Activated T-helper 2 cell treated with anti-CD3 and anti-CD28 coated beads, Interferon-gamma antibody, Interleukin-2, Interleukin-4, amounts not matched to agents 10 μg/mL and 5 μg/mL and 100 μg/mL, durations not matched to agents 14 hours and 24 hours and 36 hours (primary cell): ENCODE results near the gene SLC16A2. TPM values are rescaled to one million over a fixed set of nuclear protein-coding genes. Genes with fewer than 3 reads are reported as not detected.

ENCODE experiments used
- DNase-seq: peaks from one replicate; pipeline ENCODE4 v3.0.0; 2021; ENCODE audit warnings: low spot score
- H3K27ac Mint-ChIP-seq: one replicate; pipeline ENCODE4 v1.8.0; 2021; ENCODE audit warnings: mixed read lengths
- H3K27me3 Mint-ChIP-seq: one replicate; pipeline ENCODE4 v1.8.0; 2021; ENCODE audit warnings: low read depth, mixed read lengths
- H3K36me3 Mint-ChIP-seq: one replicate; pipeline ENCODE4 v1.8.0; 2021; ENCODE audit warnings: low read depth, mixed read lengths
- H3K4me1 Mint-ChIP-seq: one replicate; pipeline ENCODE4 v1.8.0; 2021; ENCODE audit warnings: low read depth, mixed read lengths
- H3K4me3 Mint-ChIP-seq: one replicate; pipeline ENCODE4 v1.8.0; 2021; ENCODE audit warnings: low read depth, mild to moderate bottlenecking, moderate library complexity, mixed read lengths
- H3K9me3 Mint-ChIP-seq: one replicate; pipeline ENCODE4 v1.8.0; 2021; ENCODE audit warnings: mixed read lengths
- intact Hi-C: fragments of 100-400 bp; cut with micrococcal nuclease; formaldehyde crosslinking; loops from one replicate; pipeline ENCODE4 v1.15.1; 2023
- total RNA-seq: library from RNA; stranded (reverse); gene quantifications from 2 replicates; pipeline ENCODE4 v1.2.3, GENCODE V29; 2022

Gene SLC16A2
- total RNA-seq, 1 donor from 2014 or later: 1.1 TPM

DNA sequence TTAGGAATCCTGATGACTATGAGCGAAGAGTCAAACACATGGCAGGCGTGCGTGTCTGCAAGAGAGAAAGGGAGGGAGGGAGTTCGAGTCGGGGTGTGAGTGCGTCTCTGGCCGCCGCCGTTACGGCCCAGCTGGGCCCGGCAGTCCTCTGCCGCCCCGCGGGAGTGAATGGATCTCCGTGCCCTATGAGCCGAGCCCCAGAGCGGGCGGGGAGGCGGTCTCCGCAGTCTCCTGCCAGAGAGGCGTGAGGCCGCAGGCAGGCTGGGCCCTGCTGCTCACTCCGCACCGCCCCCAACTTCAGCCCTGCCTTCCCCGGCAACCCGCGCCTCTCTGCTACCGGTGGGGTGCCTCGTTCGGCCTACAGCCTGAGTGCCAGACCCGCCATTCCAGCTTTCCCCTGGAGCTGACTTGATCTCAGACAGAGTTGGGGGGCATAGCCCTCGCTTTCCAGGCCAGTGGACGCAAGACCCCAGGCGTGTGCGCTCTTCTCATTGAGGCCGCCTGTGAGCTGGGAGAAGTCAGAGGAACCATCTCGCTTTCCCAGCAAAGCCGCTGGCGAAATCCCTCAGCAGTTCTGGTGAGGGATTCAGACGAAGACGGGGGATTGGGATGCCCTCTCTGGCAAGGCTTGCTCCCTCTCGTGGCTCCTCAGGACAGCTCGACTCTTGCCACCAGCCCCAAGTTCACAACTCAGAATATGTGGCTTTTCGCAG, 1.4 kb downstream of the SLC16A2 start:
- no peak for DNase-seq
- Mint-ChIP-seq H3K27ac (no peak overlapping the region), H3K36me3 (no peaks in the 10 kb centered on the region), H3K4me3 (peak overlapping the region; percentile 47), H3K4me1 (peaks cover 3% of the 10 kb centered on the region), H3K27me3 (peaks cover 23% of the 10 kb centered on the region), H3K9me3 (no peaks in the 10 kb centered on the region)
- intact Hi-C loops: no loop called here

DNA sequence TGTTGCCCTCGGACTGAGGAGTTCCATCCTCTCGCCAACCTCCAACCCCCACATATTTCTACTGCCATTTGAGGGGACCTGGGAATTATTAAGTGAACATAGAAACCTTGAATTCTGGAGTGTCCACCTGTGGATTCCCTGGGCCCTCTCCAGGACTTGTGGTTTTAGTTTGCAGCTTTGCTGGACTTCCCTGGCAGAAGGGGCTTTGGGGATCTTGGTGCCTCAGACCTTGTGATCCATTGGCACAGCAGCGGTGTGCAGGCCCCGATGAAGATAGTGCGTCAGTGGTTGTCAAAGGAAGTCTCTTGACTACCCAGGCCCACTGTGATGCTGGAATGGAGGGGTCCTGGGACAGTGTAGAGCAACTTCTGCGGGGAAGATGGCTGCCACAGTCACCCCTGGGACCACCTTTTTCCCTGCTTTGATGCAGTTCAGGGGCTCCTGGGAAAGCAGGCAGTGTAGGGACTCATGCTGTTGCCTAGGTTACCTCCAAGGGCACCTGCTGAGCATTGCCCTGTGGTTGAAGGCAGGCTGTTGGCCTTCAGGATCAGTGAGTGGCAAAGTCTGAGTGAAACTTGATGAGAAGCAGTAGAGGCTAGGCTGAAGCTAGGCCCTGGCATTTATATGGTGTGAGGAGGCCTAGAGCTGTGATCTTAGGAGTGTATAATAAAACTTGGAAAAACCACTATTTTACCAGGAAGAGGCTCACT, 2.2 kb downstream of the SLC16A2 start:
- Mint-ChIP-seq H3K36me3 (no peaks in the 10 kb centered on the region), H3K9me3 (no peaks in the 10 kb centered on the region), H3K27me3 (peaks cover 23% of the 10 kb centered on the region), H3K4me1 (peaks cover 3% of the 10 kb centered on the region), H3K27ac (no peak overlapping the region), H3K4me3 (no peak overlapping the region)
- intact Hi-C loops: no loop called here
- DNase-seq: no peak

DNA sequence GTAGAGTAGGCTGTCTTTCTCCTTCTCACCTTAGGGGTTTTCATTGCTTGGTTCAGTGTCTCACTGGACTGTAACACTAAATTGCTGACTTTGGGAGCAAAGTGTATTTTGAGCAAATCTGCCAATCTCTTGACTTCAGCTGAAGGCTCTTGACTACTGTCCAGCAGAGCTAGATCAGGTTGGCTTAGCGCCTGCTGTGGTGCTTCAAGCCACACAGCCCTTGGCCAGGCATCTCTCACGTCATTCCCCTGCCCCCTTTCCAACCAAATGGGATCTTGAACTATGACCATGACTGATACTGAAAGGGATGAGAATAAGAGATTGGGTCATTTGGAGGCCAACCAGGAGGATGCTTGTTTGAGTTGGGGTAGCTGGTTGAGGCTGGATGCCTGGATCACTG, 4.8 kb downstream of the SLC16A2 start:
- Mint-ChIP-seq H3K4me1 (peaks cover under 1% of the 10 kb centered on the region), H3K36me3 (no peaks in the 10 kb centered on the region), H3K4me3 (no peak overlapping the region), H3K9me3 (no peaks in the 10 kb centered on the region), H3K27ac (no peak overlapping the region), H3K27me3 (peaks cover 11% of the 10 kb centered on the region)
- intact Hi-C loops: no loop called here
- no peak for DNase-seq

DNA sequence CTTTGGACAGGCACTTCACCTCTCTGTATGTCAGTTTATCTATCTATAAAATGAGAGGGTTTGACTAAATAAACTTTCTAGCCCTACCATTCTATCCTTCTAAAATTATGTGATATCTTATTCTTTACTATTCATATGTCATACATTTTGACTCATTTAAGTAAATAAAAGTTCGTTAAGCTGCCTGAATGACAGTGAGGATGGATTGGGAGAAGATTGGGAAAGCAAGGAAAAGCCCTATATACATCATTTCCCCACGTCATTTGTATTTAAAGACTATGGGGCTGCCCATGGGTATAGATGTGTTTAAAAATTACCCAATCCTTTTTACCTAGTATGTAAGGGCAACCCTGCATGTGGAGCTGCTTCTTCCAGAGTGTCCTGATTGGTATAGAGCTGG, 5.3 kb downstream of the SLC16A2 start:
- DNase-seq: no peak
- Mint-ChIP-seq H3K4me1 (no peaks in the 10 kb centered on the region), H3K27ac (no peak overlapping the region), H3K4me3 (no peak overlapping the region), H3K9me3 (no peaks in the 10 kb centered on the region), H3K27me3 (peaks cover 8% of the 10 kb centered on the region), H3K36me3 (no peaks in the 10 kb centered on the region)
- intact Hi-C loops: no loop called here

DNA sequence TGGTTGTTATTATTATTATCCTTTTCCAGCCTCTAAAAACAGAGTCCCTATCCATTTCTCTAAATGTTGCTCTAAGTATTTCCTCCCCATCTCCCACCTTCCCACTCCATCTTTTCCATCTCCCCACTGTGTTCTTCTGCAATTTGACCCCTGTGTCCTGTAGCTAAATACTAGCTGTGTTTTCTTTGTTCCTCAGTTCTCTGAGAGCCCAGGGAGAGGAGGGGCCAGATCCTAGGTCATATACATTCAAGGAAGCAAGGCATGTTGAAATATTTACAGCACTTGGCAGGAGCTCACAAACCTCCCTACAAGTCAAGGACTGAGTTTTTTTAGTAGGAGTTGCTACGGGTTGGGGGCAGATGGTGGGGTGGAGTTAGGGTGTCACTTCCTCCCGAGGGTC, 10.5 kb downstream of the SLC16A2 start:
- no peaks in the 10 kb centered on the region for H3K27me3 Mint-ChIP-seq
- H3K9me3 Mint-ChIP-seq: no peaks in the 10 kb centered on the region
- no peak for DNase-seq
- intact Hi-C loops: no loop called here
- H3K27ac Mint-ChIP-seq: no peak overlapping the region
- no peaks in the 10 kb centered on the region for H3K36me3 Mint-ChIP-seq
- no peak overlapping the region for H3K4me3 Mint-ChIP-seq
- no peaks in the 10 kb centered on the region for H3K4me1 Mint-ChIP-seq

DNA sequence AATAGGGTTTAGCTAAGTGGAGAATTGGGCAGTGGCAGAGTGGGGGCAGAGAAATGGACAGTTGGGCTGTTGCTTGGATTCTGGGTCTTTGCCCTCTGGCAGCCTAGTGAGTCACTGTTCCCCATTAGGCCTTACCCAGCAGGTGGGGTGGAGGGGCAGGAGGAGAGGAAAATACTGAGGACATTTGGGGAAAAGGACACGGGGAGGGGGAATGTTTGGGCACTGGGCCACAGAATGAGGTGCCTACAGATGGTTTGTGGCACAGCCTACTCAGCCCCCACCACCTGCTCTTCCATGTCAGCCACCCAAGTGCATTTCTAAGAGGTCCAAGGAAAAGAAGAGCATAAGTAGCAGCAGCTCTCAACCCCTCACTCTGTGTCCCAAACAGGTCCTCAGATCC, 13.0 kb downstream of the SLC16A2 start:
- no peaks in the 10 kb centered on the region for H3K4me1 Mint-ChIP-seq
- H3K27ac Mint-ChIP-seq: no peak overlapping the region
- H3K27me3 Mint-ChIP-seq: no peaks in the 10 kb centered on the region
- H3K9me3 Mint-ChIP-seq: no peaks in the 10 kb centered on the region
- DNase-seq: no peak
- no peak overlapping the region for H3K4me3 Mint-ChIP-seq
- intact Hi-C loops: no loop called here
- no peaks in the 10 kb centered on the region for H3K36me3 Mint-ChIP-seq

DNA sequence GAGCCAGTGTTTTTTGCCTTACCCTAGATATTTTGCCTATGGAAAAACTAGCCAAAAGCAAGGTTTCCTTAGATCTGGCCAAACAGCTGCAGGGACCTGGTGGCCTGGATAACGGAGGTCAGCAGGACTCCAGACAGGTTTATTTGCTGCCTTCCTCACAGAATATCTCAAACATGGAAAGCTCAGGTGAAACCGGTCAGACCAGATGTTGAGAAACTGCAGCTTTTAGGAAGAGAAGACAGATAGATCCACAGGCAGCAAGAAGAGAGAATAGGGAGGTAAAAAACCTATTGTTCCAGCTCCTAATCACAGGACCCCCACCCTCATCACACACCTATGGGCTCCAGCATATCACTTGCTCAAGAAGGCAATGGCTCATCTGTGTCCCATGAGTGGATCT, 16.2 kb downstream of the SLC16A2 start:
- Mint-ChIP-seq H3K27ac (no peak overlapping the region), H3K4me1 (no peaks in the 10 kb centered on the region)

DNA sequence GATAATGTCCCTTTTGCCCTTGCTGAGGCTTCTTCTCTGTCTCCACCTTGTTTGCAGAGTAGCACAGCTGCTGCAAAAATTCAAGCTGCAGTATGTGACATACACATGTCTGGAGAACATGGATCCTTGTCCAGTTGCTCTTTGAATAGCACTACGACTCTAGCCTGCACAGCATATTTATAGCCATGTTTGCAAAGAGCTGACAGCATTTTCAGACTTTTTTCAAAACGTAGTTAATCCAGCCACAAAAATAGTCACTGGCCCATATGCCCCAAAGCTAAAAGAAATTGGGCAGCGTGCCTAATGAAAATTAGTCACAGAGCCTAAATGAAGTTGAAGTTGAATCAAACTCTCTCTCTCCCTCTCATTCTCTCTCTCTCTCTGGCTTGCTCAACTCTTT, 17.5 kb downstream of the SLC16A2 start:
- Mint-ChIP-seq H3K36me3 (no peaks in the 10 kb centered on the region), H3K4me1 (no peaks in the 10 kb centered on the region), H3K27me3 (no peaks in the 10 kb centered on the region), H3K4me3 (no peak overlapping the region), H3K9me3 (no peaks in the 10 kb centered on the region), H3K27ac (no peak overlapping the region)
- intact Hi-C loops: no loop called here
- no peak for DNase-seq

More for the DNA sequence above, 16.2 kb downstream of the SLC16A2 start:
- Mint-ChIP-seq H3K36me3 (no peaks in the 10 kb centered on the region), H3K4me3 (no peak overlapping the region), H3K27me3 (no peaks in the 10 kb centered on the region), H3K9me3 (no peaks in the 10 kb centered on the region)
- intact Hi-C loops: no loop called here
- no peak for DNase-seq

DNA sequence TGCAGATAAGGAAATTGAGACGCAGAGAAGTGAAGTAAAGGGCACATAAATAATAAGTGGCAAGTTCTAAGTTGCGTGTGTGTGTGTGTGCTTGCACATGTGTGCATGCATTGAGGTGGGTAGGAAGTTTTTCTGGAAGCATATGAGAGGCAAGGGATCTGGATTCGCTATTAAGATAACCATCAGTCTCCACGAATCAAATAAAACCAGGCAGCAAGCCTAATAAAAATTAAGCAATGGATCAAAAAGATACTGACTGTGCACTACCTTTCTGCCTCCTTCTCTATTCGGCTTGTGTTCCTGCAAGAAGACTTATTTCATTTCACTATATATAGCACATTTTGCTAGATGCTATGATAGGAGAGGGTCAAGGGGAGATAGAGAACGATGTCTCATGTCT, 23.8 kb downstream of the SLC16A2 start:
- intact Hi-C loops: no loop called here
- H3K9me3 Mint-ChIP-seq: no peaks in the 10 kb centered on the region

DNA sequence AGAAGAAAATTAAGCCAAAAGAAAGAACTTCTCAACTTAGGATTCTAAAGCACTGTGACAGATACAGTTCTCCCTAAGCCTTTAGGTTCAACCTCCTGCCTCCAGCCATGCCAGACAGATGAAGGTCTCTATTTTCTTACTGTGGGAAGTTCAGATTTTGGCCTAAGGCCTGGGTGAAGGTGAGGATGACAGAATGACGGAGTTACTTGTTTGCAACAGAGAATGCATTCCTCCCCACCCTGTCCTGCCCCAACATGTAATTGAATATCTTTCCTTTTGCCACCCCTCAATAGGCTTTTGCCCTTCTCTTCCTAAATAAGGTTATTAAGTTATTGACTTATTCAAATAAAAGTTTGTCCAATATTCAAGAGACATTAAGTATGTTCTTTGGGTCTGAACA, 25.6 kb downstream of the SLC16A2 start:
- Mint-ChIP-seq H3K27ac (no peak overlapping the region), H3K27me3 (no peaks in the 10 kb centered on the region), H3K4me3 (no peak overlapping the region), H3K36me3 (no peaks in the 10 kb centered on the region), H3K4me1 (peaks cover 16% of the 10 kb centered on the region), H3K9me3 (no peaks in the 10 kb centered on the region)
- no peak for DNase-seq
- intact Hi-C loops: no loop called here

More for the DNA sequence above, 23.8 kb downstream of the SLC16A2 start:
- Mint-ChIP-seq H3K36me3 (no peaks in the 10 kb centered on the region), H3K27ac (no peak overlapping the region), H3K4me1 (peaks cover 1% of the 10 kb centered on the region), H3K4me3 (no peak overlapping the region), H3K27me3 (no peaks in the 10 kb centered on the region)
- DNase-seq: no peak

DNA sequence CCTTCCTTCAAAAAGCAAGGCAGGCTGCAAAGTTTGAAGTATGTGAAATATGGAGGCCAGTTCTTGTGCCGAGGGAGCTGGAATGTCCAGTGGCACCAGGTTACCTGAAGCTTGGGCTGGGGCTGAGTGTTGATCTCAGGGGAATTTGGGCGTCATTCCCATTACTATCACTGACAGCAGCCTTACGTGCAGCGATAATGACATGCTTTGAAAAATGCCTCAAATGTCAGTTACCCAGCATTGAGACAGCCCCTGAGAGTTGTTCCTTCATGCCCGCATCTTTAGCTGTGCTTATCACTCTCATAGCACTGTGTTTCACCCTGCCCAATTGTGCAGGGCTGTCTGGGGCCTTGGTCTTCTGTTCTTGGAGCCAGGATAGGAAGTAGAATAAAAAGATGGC, 27.4 kb downstream of the SLC16A2 start:
- Mint-ChIP-seq H3K27me3 (no peaks in the 10 kb centered on the region), H3K4me1 (peaks cover 18% of the 10 kb centered on the region), H3K27ac (no peak overlapping the region), H3K9me3 (no peaks in the 10 kb centered on the region), H3K36me3 (no peaks in the 10 kb centered on the region), H3K4me3 (no peak overlapping the region)
- intact Hi-C loops: no loop called here
- DNase-seq: no peak

DNA sequence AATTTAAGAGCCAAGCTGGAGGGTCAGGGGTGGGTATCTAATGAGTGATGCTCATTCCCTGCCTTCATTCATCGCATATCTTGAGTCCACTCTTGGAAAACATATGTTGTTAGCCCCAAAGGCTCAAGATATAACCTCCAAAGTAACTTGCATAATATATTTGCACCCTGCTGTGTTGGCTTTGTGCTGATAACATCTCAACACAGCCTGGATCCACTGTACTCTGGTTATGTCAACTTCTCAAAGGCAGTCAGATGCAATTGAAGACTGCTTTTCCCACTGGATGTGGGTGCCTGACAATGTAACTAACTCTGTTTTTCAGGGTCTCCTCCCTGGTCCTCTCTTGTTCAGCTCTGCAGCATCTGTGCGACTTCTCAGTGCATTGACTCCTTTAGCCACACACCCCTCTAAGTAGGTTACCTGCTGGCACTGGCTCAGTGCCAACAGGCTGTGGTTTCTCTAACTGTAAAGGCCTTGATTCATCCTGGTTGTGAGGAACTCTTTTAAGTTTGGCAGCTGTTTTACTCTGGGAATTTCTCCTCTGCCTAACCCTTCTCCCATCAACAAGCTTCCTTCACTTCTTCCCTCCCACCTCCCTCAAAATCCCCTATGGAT, 28.1 kb downstream of the SLC16A2 start:
- no peaks in the 10 kb centered on the region for H3K36me3 Mint-ChIP-seq
- peaks cover 18% of the 10 kb centered on the region for H3K4me1 Mint-ChIP-seq
- H3K9me3 Mint-ChIP-seq: no peaks in the 10 kb centered on the region
- no peak overlapping the region for H3K4me3 Mint-ChIP-seq
- H3K27me3 Mint-ChIP-seq: no peaks in the 10 kb centered on the region
- H3K27ac Mint-ChIP-seq: no peak overlapping the region
- intact Hi-C loops: no loop called here
- no peak for DNase-seq

DNA sequence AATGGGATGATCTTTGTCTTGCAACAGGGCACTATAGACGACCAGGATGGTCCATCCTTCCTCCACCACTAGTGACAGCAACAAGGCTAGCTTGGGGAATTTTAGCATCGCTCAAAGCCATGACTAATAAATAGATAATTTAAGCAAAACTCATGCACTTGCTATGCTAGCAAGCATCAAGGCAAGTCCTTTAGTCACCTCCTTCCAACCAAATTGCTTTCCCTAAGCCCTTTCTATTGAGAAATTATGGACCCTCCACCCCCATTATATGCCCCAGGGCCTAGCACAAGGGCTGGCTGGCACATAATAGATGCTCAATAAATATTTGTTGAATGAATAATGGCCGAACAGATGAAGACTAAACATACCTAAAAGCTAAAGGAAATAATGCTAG, 28.6 kb downstream of the SLC16A2 start:
- intact Hi-C loops: loop anchor here (2.0 kb wide), 1 partner anchor 101 kb away; no protein-coding TSS in a partner anchor
- H3K4me3 Mint-ChIP-seq: no peak overlapping the region
- no peak for DNase-seq
- no peaks in the 10 kb centered on the region for H3K27me3 Mint-ChIP-seq
- no peaks in the 10 kb centered on the region for H3K9me3 Mint-ChIP-seq
- H3K36me3 Mint-ChIP-seq: no peaks in the 10 kb centered on the region
- no peak overlapping the region for H3K27ac Mint-ChIP-seq
- peaks cover 18% of the 10 kb centered on the region for H3K4me1 Mint-ChIP-seq
